Vagina (tissue), 2 donors: ENCODE measurements around the gene CACHD1.

Experiments used
- CTCF ChIP-seq, 3 experiments: fragments of 450-650 bp in 2 of 3; fragments of 200-600 bp in 1 of 3; sonication (generic) in 1 of 3; IDR thresholded peaks; one replicate each; pipeline ENCODE4 v1.5.1; 2017 to 2019; ENCODE audit warnings: antibody characterized with exemption in 3 of 3, mild to moderate bottlenecking in 2 of 3, moderate library complexity in 2 of 3
- POLR2A ChIP-seq, 2 donors: fragments of 450-650 bp; IDR thresholded peaks; one replicate each; pipeline ENCODE4 v1.6.1; 2017; ENCODE audit warnings: antibody characterized with exemption in 2 of 2, mild to moderate bottlenecking in 2 of 2, moderate library complexity in 2 of 2

DNA sequence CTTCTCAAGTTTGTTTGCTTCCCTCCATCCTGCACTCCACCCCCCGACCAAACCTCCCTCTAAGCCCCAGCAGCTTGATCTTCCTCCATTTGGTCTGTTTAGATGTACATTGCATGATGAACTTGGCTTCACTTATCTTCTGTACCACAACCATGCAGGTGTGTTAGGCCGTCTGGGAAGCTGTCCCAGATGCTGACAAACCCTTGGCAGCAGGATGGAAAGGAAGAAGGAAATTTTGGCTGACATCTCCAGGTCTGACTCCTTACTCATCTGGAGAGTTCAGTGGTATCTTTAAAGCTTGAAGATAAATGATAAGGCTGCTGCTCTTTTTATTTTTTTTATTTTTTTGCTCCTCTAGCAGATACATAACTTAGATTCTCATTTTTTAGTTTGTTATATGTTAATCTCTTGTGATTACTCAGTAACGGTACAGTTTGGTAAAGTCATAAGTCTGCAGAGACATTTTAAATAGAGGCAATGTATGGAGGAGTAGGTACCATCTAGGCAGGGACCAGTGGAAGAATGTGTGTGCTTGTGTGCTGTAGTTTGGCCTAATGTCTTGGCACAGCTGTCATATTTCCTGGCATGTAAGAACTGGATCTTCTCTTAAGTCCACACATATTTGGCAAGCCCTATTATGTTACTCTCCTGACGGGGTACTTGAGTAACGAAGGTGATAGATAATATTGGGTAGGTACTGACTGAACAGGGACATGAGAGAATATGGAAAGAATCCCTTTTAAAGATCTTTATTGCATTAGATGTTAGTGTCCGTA lies 79.7 kb downstream of the CACHD1 start:
- TF ChIP-seq POLR2A (IDR thresholded peaks at IDR 0.05) (no peak), CTCF (IDR thresholded peaks at IDR 0.05) (no peak)
